Loucy (cell line): ENCODE results near the gene COL23A1.

Experiments
- H2AFZ ChIP-seq: fragments of 200-600 bp; sonication (generic); 2 replicates; pipeline ENCODE4 v1.6.0; 2016; ENCODE audit warnings: antibody characterized with exemption, mild to moderate bottlenecking, low read length, moderate library complexity
- H3F3A ChIP-seq: fragments of 200-600 bp; 2 replicates; pipeline ENCODE4 v1.6.0; 2016; ENCODE audit warnings: antibody characterized with exemption, low read depth, mild to moderate bottlenecking
- H3K27me3 ChIP-seq: fragments of 200-600 bp; sonication (generic); 2 replicates; pipeline ENCODE4 v1.6.1; 2014; ENCODE audit warnings: low read length, mild to moderate bottlenecking; ENCODE audit not compliant: insufficient read depth, poor library complexity, severe bottlenecking
- H3K36me3 ChIP-seq: fragments of 200-600 bp; sonication (generic); 2 replicates; pipeline ENCODE4 v1.6.1; 2016; ENCODE audit warnings: low read length; ENCODE audit not compliant: insufficient read depth
- H3K4me1 ChIP-seq: fragments of 200-600 bp; sonication (generic); 2 replicates; pipeline ENCODE4 v1.5.1; 2014; ENCODE audit warnings: low read length, mild to moderate bottlenecking; ENCODE audit not compliant: insufficient read depth, poor library complexity, severe bottlenecking
- H3K4me2 ChIP-seq: fragments of 200-600 bp; sonication (generic); 2 replicates; pipeline ENCODE4 v1.6.0; 2014; ENCODE audit warnings: antibody characterized with exemption, low read length, low read depth, mild to moderate bottlenecking; ENCODE audit not compliant: poor library complexity, severe bottlenecking
- H3K4me3 ChIP-seq: fragments of 200-600 bp; sonication (generic); 2 replicates; pipeline ENCODE4 v1.5.1; 2014; ENCODE audit warnings: low read length, mild to moderate bottlenecking, mixed read lengths; ENCODE audit not compliant: poor library complexity, severe bottlenecking
- H3K79me2 ChIP-seq: fragments of 200-600 bp; sonication (generic); 2 replicates; pipeline ENCODE4 v1.6.1; 2014; ENCODE audit warnings: low read length; ENCODE audit not compliant: insufficient read depth
- H3K9ac ChIP-seq: fragments of 200-600 bp; sonication (generic); 2 replicates; pipeline ENCODE4 v1.6.0; 2014; ENCODE audit warnings: mild to moderate bottlenecking, low read depth, low read length, moderate library complexity; ENCODE audit not compliant: poor library complexity, severe bottlenecking
- H3K9me2 ChIP-seq: fragments of 200-600 bp; sonication (generic); replicated peaks from 2 replicates; pipeline ENCODE4 v1.6.1; 2016; ENCODE audit warnings: low read depth, low read length, mixed read lengths
- H3K9me3 ChIP-seq: fragments of 200-600 bp; sonication (generic); 2 replicates; pipeline ENCODE4 v1.6.1; 2014; ENCODE audit warnings: mild to moderate bottlenecking, antibody characterized with exemption, low read length, low read depth; ENCODE audit not compliant: insufficient read depth
- H4K20me1 ChIP-seq: fragments of 200-600 bp; sonication (generic); 2 replicates; pipeline ENCODE4 v1.6.0; 2014; ENCODE audit warnings: antibody characterized with exemption, low read length, mild to moderate bottlenecking; ENCODE audit not compliant: insufficient read depth, poor library complexity, severe bottlenecking
- CTCF ChIP-seq: fragments of 200-600 bp; sonication (generic); conservative IDR thresholded peaks from 2 replicates; pipeline ENCODE4 v1.5.1; 2014; ENCODE audit warnings: mild to moderate bottlenecking, antibody characterized with exemption, low read length
- EZH2phosphoT487 ChIP-seq: fragments of 200-600 bp; IDR thresholded peaks from 2 replicates; pipeline ENCODE4 v1.6.1; 2018; ENCODE audit warnings: antibody characterized with exemption, mild to moderate bottlenecking, moderate library complexity, borderline replicate concordance

Gene COL23A1

GRCh38 chr5:178389026-178389729 is 201.0 kb downstream of the COL23A1 start:
- H3K9me3 ChIP-seq: no peaks in the 10 kb centered on the region
- no peaks in the 10 kb centered on the region for H3K4me1 ChIP-seq
- no peak overlapping the region for H3K9ac ChIP-seq
- no peaks in the 10 kb centered on the region for H3F3A ChIP-seq
- no peak for TF ChIP-seq EZH2phosphoT487
- no peak for TF ChIP-seq CTCF
- H3K4me3 ChIP-seq: no peak overlapping the region
- no peak overlapping the region for H2AFZ ChIP-seq
- H3K4me2 ChIP-seq: no peak overlapping the region
- no peaks in the 10 kb centered on the region for H3K36me3 ChIP-seq
- no peaks in the 10 kb centered on the region for H3K27me3 ChIP-seq
- H3K9me2 ChIP-seq: no peaks in the 10 kb centered on the region
- no peaks in the 10 kb centered on the region for H3K79me2 ChIP-seq
- no peaks in the 10 kb centered on the region for H4K20me1 ChIP-seq

DNA sequence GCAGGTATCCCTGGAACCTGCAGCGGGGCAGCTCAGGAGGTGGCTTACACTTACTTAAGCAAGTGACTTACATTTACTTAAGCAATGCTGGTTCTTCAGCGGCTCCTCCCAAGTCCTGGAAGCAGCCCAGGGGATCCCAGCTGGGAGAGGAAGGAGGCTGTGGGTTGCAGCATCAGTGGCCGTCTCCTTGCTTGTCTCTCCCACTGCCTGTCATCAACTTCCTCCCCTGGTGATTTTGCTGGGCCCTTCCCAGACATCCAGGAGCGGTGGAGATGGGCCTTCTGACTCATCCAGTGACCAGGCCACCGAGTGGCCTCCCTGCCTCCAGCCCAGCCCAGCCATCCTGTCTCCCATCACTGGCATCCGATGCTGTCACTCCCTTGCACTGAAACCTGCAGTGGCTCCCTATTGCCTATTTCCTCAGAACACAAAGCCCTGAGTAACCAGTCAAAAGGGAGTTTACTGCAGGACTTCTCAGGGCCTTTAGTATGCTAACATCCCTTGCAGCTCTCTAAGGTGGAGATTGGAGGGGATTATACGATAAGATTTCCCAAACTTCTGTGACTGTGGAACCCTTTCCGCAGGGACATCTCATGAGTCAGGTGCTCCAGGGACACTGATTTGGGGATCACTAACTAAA is 201.7 kb downstream of the COL23A1 start:
- Histone ChIP-seq H3K79me2 (no peaks in the 10 kb centered on the region), H2AFZ (no peak overlapping the region), H3K9me2 (no peaks in the 10 kb centered on the region), H3K36me3 (no peaks in the 10 kb centered on the region), H3K4me2 (no peak overlapping the region), H4K20me1 (no peaks in the 10 kb centered on the region), H3K9me3 (no peaks in the 10 kb centered on the region), H3F3A (no peaks in the 10 kb centered on the region), H3K9ac (no peak overlapping the region), H3K4me3 (no peak overlapping the region), H3K4me1 (no peaks in the 10 kb centered on the region), H3K27me3 (no peaks in the 10 kb centered on the region)
- TF ChIP-seq CTCF (no peak), EZH2phosphoT487 (no peak)

GRCh38 chr5:178387856-178388190 is 202.4 kb downstream of the COL23A1 start:
- no peaks in the 10 kb centered on the region for H3K4me1 ChIP-seq
- no peaks in the 10 kb centered on the region for H3K9me3 ChIP-seq
- H3K9me2 ChIP-seq: no peaks in the 10 kb centered on the region
- H2AFZ ChIP-seq: no peak overlapping the region
- H3K4me2 ChIP-seq: no peak overlapping the region
- no peak overlapping the region for H3K9ac ChIP-seq
- no peaks in the 10 kb centered on the region for H3F3A ChIP-seq
- no peaks in the 10 kb centered on the region for H3K36me3 ChIP-seq
- H3K79me2 ChIP-seq: no peaks in the 10 kb centered on the region
- H4K20me1 ChIP-seq: no peaks in the 10 kb centered on the region
- no peak for TF ChIP-seq EZH2phosphoT487
- TF ChIP-seq CTCF: no peak
- no peaks in the 10 kb centered on the region for H3K27me3 ChIP-seq
- no peak overlapping the region for H3K4me3 ChIP-seq
